Lung (tissue), 12 donors: ENCODE measurements around the gene ARHGAP42. TPM values are rescaled to one million over a fixed set of nuclear protein-coding genes. Genes with fewer than 3 reads are reported as not detected.

ENCODE experiments used
- ATAC-seq: fragments of 200-7000 bp; cut with Tn5 transposase; one replicate; pipeline ENCODE4 v1.9.1; 2020; ENCODE audit warnings: moderate number of reproducible peaks; ENCODE audit not compliant: insufficient read depth, low FRiP score
- DNase-seq, 3 donors: peaks; one replicate each; pipeline ENCODE4 v3.0.0-alpha.2; 2013 to 2017
- H3K27ac ChIP-seq, 2 donors: one replicate each; pipeline ENCODE4 v1.5.1; 2013; ENCODE audit warnings: mild to moderate bottlenecking in 2 of 2, moderate library complexity in 2 of 2, control low read depth in 1 of 2, inconsistent platforms in 1 of 2, low read depth in 1 of 2, low read length in 1 of 2
- H3K27me3 ChIP-seq, 3 donors: one replicate each; pipeline ENCODE4 v1.5.1; 2013; ENCODE audit warnings: low read length in 2 of 3; ENCODE audit not compliant: control insufficient read depth in 3 of 3, insufficient read depth in 3 of 3
- H3K36me3 ChIP-seq, 4 donors: one replicate each; pipeline ENCODE4 v1.5.1; 2013; ENCODE audit warnings: low read length in 4 of 4, mild to moderate bottlenecking in 1 of 4, moderate library complexity in 1 of 4; ENCODE audit not compliant: control insufficient read depth in 4 of 4, insufficient read depth in 4 of 4
- H3K4me1 ChIP-seq, 5 donors: one replicate each; pipeline ENCODE4 v1.5.1; 2013; ENCODE audit warnings: low read length in 5 of 5, mild to moderate bottlenecking in 2 of 5, moderate library complexity in 1 of 5; ENCODE audit not compliant: control insufficient read depth in 5 of 5, insufficient read depth in 5 of 5
- H3K4me3 ChIP-seq: one replicate; pipeline ENCODE4 v1.5.1; 2013; ENCODE audit warnings: mild to moderate bottlenecking, control low read depth, moderate library complexity
- H3K9ac ChIP-seq, 2 donors: one replicate each; pipeline ENCODE4 v1.5.1; 2013; ENCODE audit warnings: low read length in 2 of 2, control low read depth in 1 of 2; ENCODE audit not compliant: insufficient read depth in 1 of 2
- H3K9me3 ChIP-seq, 4 donors: one replicate each; pipeline ENCODE4 v1.5.1; 2013; ENCODE audit warnings: low read length in 3 of 4, mild to moderate bottlenecking in 1 of 4, moderate library complexity in 1 of 4; ENCODE audit not compliant: control insufficient read depth in 4 of 4, insufficient read depth in 3 of 4
- WGBS, 2 donors: extraction: QIAGEN DNeasy Blood & Tissue Kit; methylation state at CpG; one replicate each; pipeline ENCODE4 v1.1.7; 2013; 5-methylcytosine and 5-hydroxymethylcytosine counted together
- polyA plus RNA-seq, 2 donors: library from polyadenylated mRNA; stranded (reverse); fragments of 200-250 nt; gene quantifications; one replicate each; pipeline ENCODE4 v1.2.1, GENCODE V29; 2013
- total RNA-seq, 2 donors: library from RNA; depleted of rRNA in 1 of 2; stranded (reverse); fragments of >200 nt in 1 of 2; gene quantifications; one replicate each; pipeline ENCODE4 v1.2.1, GENCODE V29; 2014 to 2021
- TF ChIP-seq, protein P1 (sequence below): IDR thresholded peaks from 2 replicates; pipeline ENCODE4 v1.5.1; 2012; ENCODE audit warnings: mild to moderate bottlenecking; ENCODE audit errors: control extremely low read depth, extremely low read depth
- donor health status: control.
- donor health status: control.
- donor health status: Bipolar disorder and iron deficiency.
- donor health status: healthy.
- donor health status: DM: yes; HTN: yes; CAD: no.

Gene ARHGAP42
- total and polyA plus RNA-seq, 4 donors = 4.1 to 58.6 (median 10.3) TPM

DNA sequence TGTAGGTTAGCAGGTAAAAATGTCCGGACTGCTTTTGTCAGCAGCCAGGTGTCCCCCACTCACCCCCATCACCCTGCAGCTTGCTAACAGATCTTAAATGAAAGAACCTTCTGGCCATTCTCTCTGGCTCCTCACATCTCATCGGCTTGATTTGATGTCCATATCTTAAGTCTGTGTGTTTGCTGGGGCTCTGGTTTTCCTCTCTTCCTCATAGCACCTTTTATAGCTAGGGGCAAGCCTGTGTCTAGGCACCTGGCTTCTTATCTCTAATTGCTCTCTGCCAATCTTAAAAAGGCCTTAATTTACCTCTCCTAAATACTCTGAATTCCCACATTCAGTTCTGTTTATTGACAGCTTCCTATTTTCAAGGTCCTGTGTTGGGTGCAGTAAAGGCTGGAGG is 72.0 kb downstream of the ARHGAP42 start:
- Histone ChIP-seq H3K27ac (no peak overlapping the region), H3K27me3 (no peaks in the 10 kb centered on the region), H3K9me3 (no peaks in the 10 kb centered on the region), H3K4me3 (no peak overlapping the region), H3K4me1 (peaks cover 0 to 27% (median 4%) of the 10 kb centered on the region in 5 donors), H3K9ac (no peak overlapping the region), H3K36me3 (no peaks in the 10 kb centered on the region)
- ATAC-seq = no peak
- TF ChIP-seq, protein P1, sequence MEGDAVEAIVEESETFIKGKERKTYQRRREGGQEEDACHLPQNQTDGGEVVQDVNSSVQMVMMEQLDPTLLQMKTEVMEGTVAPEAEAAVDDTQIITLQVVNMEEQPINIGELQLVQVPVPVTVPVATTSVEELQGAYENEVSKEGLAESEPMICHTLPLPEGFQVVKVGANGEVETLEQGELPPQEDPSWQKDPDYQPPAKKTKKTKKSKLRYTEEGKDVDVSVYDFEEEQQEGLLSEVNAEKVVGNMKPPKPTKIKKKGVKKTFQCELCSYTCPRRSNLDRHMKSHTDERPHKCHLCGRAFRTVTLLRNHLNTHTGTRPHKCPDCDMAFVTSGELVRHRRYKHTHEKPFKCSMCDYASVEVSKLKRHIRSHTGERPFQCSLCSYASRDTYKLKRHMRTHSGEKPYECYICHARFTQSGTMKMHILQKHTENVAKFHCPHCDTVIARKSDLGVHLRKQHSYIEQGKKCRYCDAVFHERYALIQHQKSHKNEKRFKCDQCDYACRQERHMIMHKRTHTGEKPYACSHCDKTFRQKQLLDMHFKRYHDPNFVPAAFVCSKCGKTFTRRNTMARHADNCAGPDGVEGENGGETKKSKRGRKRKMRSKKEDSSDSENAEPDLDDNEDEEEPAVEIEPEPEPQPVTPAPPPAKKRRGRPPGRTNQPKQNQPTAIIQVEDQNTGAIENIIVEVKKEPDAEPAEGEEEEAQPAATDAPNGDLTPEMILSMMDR = no peak
- DNase-seq = no peak
- 68% methylated on average over 2 of the region's 2 CpGs for WGBS, 2 donors

DNA sequence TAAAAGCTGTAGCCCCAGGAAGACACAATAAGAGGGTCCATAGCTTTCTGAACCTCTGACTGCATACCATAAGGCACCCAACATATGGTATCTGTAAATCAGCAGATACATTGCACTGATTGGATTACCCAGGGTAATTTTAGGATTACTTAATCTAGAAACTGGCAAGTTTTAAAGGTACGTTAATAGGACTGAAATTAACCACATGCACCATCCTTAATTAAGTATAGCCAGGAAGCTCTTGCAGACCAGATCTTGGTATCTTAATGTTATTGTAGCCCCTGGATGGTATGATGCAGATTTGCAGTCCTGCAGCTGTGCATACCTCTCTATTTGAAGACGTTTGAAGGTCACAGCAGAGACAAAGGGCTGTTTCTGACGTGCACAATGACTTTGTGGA is 72.8 kb downstream of the ARHGAP42 start:
- Histone ChIP-seq H3K9me3 (no peaks in the 10 kb centered on the region), H3K4me3 (no peak overlapping the region), H3K27me3 (no peaks in the 10 kb centered on the region), H3K4me1 (peaks cover 0 to 27% (median 3%) of the 10 kb centered on the region in 5 donors), H3K36me3 (no peaks in the 10 kb centered on the region), H3K27ac (no peak overlapping the region), H3K9ac (no peak overlapping the region)
- no peak for DNase-seq
- no peak for ATAC-seq
- 64 to 76% methylated on average over 3 of the region's 3 CpGs for WGBS, 2 donors
- TF ChIP-seq, protein P1 = no peak

DNA sequence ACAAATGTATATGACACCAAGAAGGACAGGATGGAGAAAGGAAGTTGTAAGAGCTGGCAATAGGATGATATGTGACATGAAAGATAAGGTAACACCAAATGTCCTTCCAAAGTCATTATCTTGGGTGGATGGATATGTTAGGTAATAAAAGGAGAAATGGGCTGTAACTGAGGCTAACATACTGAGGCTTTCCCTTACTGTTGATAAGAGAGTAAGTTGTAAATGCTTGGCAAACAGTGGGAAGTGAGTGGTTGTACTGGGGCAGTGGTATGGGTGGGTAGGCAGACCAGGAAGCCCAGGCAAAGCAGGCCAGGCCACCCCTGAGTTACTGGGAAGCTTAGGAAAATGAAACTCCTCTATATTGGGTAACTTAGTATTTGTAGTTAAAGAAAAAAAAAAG is 73.7 kb downstream of the ARHGAP42 start:
- Histone ChIP-seq H3K27ac (no peak overlapping the region), H3K9me3 (no peaks in the 10 kb centered on the region), H3K4me1 (peaks cover 0 to 27% (median 2%) of the 10 kb centered on the region in 5 donors), H3K4me3 (no peak overlapping the region), H3K27me3 (no peaks in the 10 kb centered on the region), H3K36me3 (no peaks in the 10 kb centered on the region), H3K9ac (no peak overlapping the region)
- DNase-seq (no peak), ATAC-seq (no peak)
- TF ChIP-seq, protein P1 = no peak

DNA sequence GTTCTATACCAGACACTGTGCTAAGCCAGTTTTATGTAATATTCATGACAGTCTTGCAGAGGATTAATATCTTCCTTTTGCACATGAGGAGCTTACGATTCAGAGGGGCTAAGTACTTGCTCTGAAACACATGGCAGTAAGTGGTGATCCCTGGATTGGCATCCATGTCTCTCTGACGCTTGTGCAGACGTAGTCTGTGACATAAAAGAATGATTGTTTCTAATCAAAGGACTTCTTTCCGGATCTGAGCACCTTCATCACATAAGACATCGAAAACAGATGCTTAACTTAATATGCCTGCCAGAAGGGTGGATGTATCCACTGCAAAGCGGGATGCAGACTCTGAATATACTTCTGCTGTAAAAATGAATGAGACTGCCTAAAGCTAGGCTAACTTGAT is 74.8 kb downstream of the ARHGAP42 start:
- ATAC-seq = no peak
- TF ChIP-seq, protein P1 = no peak
- 84 to 86% methylated on average over 6 of the region's 6 CpGs for WGBS, 2 donors

More for the DNA sequence above, 74.8 kb downstream of the ARHGAP42 start:
- no peaks in the 10 kb centered on the region for H3K9me3 ChIP-seq
- no peak overlapping the region for H3K27ac ChIP-seq
- no peaks in the 10 kb centered on the region for H3K36me3 ChIP-seq
- no peak overlapping the region for H3K4me3 ChIP-seq
- peaks cover 0 to 24% (median 2%) of the 10 kb centered on the region in 5 donors for H3K4me1 ChIP-seq
- H3K9ac ChIP-seq = no peak overlapping the region
- DNase-seq = no peak
- H3K27me3 ChIP-seq = no peaks in the 10 kb centered on the region
